GM13977 (cell line): ENCODE measurements around the gene KCNE2.

ENCODE experiments used
- DNase-seq: peaks from one replicate; pipeline ENCODE4 v3.0.0; 2012; ENCODE audit warnings: low spot score
- in situ Hi-C: fragments of 300-500 bp; cut with MboI; formaldehyde crosslinking; loops from one replicate; pipeline ENCODE4 v1.12.0; 2022; ENCODE audit warnings: low sequenced_read_pairs, low pct_unique_long_range_greater_than_20kb, mixed read lengths, inconsistent platforms; ENCODE audit not compliant: unreplicated experiment
- TF ChIP-seq, protein P1 (sequence below): IDR thresholded peaks from 2 replicates; pipeline ENCODE4 v1.5.1; 2012; ENCODE audit warnings: mild to moderate bottlenecking, control low read depth; ENCODE audit not compliant: insufficient read depth; ENCODE audit errors: extremely low read depth, missing control alignments

Gene KCNE2

DNA sequence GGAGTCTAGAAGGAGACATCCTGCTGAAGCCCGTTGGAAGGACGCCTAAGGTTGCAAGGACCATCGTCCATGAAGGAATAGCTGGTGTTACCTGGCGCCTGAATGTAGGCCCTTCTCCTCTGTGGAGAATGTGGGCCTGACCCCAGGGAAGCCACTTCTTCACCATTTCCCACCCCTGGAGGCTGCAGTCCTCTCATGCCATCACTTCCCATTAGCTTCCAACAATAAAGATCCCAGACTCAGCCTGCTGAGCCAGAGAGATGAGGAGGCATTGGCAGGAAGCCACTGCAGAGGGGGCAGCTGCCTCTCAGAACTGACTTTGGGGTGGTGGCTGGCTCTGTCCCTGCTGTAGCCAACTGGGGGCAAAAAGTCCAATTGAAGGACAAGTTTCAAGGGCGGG lies 21.3 kb upstream of the KCNE2 start:
- TF ChIP-seq, protein P1, sequence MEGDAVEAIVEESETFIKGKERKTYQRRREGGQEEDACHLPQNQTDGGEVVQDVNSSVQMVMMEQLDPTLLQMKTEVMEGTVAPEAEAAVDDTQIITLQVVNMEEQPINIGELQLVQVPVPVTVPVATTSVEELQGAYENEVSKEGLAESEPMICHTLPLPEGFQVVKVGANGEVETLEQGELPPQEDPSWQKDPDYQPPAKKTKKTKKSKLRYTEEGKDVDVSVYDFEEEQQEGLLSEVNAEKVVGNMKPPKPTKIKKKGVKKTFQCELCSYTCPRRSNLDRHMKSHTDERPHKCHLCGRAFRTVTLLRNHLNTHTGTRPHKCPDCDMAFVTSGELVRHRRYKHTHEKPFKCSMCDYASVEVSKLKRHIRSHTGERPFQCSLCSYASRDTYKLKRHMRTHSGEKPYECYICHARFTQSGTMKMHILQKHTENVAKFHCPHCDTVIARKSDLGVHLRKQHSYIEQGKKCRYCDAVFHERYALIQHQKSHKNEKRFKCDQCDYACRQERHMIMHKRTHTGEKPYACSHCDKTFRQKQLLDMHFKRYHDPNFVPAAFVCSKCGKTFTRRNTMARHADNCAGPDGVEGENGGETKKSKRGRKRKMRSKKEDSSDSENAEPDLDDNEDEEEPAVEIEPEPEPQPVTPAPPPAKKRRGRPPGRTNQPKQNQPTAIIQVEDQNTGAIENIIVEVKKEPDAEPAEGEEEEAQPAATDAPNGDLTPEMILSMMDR = no peak
- in situ Hi-C loops = no loop called here
- no peak for DNase-seq

- TF ChIP-seq, protein P1 = no peak
- in situ Hi-C loops = no loop called here
- DNase-seq = no peak
Measured at GRCh38 chr21:34343347-34343746, 20.5 kb upstream of the KCNE2 start.

- in situ Hi-C loops = no loop called here
- TF ChIP-seq, protein P1 = no peak
Measured at GRCh38 chr21:34343838-34344381, 19.9 kb upstream of the KCNE2 start.

DNA sequence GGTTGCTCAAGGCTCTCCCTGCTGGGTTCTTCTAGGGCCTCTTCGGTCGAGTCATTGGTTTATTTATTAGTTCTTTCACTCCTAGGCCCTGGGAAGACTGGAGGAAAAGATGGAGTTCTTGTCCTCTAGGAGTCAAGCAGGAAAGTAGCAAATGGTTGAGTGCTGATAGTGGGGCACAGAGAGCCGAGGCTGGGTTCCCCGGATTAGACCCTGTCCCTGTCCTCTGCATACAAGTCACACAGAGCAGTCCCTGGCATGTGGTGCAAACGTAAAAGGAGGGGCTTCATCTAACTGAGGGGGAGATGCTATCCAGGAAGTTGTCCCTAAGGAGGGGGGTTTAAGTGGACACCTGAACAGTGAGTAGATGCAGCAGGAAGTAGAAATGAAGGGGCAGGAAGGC lies 19.2 kb upstream of the KCNE2 start:
- TF ChIP-seq, protein P1 = no peak
- DNase-seq = no peak
- in situ Hi-C loops = no loop called here

More at GRCh38 chr21:34343838-34344381, 19.9 kb upstream of the KCNE2 start:
- DNase-seq = no peak

- in situ Hi-C loops = no loop called here
- DNase-seq = no peak
- TF ChIP-seq, protein P1 = no peak
Measured at GRCh38 chr21:34345091-34345871, 18.5 kb upstream of the KCNE2 start.

DNA sequence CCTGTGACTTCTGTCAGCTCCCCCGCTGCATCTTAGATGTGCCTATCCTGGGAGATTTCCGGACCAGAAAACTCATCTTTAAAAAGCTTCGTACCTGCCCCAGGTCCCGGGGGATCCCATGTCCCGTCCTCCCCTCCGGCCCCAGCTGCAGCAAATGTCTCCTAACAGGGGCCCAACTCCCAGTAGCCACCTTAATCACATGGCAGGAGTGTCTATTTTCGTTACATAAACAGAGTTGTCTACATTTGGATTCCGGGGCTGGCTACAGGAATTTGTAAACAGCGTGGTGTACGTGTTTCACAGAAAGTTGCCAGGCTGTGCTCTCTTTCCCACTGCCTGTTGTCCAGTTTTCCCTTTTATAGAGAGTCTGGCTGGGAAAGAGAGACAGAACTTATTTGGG lies 17.9 kb upstream of the KCNE2 start:
- in situ Hi-C loops = no loop called here
- no peak for DNase-seq

More for the DNA sequence above, 17.9 kb upstream of the KCNE2 start:
- TF ChIP-seq, protein P1 = no peak
